Type B pancreatic cell (in vitro differentiated cells): ENCODE measurements around the gene LYSMD4. TPM values are rescaled to one million over a fixed set of nuclear protein-coding genes. Genes with fewer than 3 reads are reported as not detected.
"Not testable (repeated sequence)": the region's sequence is repeated elsewhere in the genome, so short reads cannot be mapped to it uniquely, and the experiment has no call there.

Experiments used
- DNase-seq: peaks from one replicate; pipeline ENCODE4 v3.0.0; 2021; ENCODE audit warnings: mixed read lengths; ENCODE audit not compliant: unreplicated experiment; ENCODE audit errors: extremely low spot score
- H3K27ac Mint-ChIP-seq: 2 replicates; pipeline ENCODE4 v1.8.0; 2021; ENCODE audit warnings: mild to moderate bottlenecking, mixed read lengths
- H3K27me3 Mint-ChIP-seq: 2 replicates; pipeline ENCODE4 v1.8.0; 2021; ENCODE audit warnings: mixed read lengths
- H3K36me3 Mint-ChIP-seq: 2 replicates; pipeline ENCODE4 v1.8.0; 2021; ENCODE audit warnings: mixed read lengths
- H3K4me1 Mint-ChIP-seq: one replicate; pipeline ENCODE4 v1.8.0; 2021; ENCODE audit warnings: mixed read lengths; ENCODE audit not compliant: unreplicated experiment
- H3K4me3 Mint-ChIP-seq: 2 replicates; pipeline ENCODE4 v1.8.0; 2021; ENCODE audit warnings: mild to moderate bottlenecking, mixed read lengths
- H3K9me3 Mint-ChIP-seq: 2 replicates; pipeline ENCODE4 v1.8.0; 2021; ENCODE audit warnings: mixed read lengths
- total RNA-seq: library from RNA; stranded (reverse); gene quantifications from 2 replicates; pipeline ENCODE4 v1.2.1, GENCODE V29; 2021; ENCODE audit warnings: low replicate concordance
- TF ChIP-seq, protein P1 (sequence below): fragments of 200-600 bp; sonication (generic); conservative IDR thresholded peaks from 2 replicates; pipeline ENCODE4 v1.5.0; 2021; ENCODE audit warnings: antibody characterized with exemption, mild to moderate bottlenecking

The LYSMD4 gene
- total RNA-seq, 1 donor from 2014 or later = 16.9 TPM

DNA sequence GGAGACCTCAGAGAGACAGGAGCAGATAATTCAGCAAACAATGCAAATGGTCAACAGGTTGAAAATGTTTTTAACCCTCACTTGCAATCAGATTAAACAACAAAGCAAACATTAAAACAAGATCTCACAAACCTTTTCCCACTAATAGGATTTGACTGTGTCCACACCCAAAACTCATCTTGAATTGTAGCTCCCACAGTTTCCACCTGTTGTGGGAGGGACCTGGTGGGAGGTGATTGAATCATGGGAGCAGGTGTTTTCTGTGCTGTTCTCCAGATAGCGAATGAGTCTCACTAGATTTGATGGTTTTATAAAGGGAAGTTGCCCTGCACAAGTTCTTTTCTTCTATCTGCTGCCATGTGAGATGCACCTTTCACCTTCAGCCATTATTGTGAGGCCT, 1.3 kb upstream of the LYSMD4 start:
- Mint-ChIP-seq H3K4me1 (peaks cover 24% of the 10 kb centered on the region), H3K9me3 (no peaks in the 10 kb centered on the region), H3K4me3 (peak overlapping the region; percentile 59), H3K27ac (peak overlapping the region; percentile 63), H3K36me3 (peaks cover 4% of the 10 kb centered on the region), H3K27me3 (no peaks in the 10 kb centered on the region)
- TF ChIP-seq, protein P1, sequence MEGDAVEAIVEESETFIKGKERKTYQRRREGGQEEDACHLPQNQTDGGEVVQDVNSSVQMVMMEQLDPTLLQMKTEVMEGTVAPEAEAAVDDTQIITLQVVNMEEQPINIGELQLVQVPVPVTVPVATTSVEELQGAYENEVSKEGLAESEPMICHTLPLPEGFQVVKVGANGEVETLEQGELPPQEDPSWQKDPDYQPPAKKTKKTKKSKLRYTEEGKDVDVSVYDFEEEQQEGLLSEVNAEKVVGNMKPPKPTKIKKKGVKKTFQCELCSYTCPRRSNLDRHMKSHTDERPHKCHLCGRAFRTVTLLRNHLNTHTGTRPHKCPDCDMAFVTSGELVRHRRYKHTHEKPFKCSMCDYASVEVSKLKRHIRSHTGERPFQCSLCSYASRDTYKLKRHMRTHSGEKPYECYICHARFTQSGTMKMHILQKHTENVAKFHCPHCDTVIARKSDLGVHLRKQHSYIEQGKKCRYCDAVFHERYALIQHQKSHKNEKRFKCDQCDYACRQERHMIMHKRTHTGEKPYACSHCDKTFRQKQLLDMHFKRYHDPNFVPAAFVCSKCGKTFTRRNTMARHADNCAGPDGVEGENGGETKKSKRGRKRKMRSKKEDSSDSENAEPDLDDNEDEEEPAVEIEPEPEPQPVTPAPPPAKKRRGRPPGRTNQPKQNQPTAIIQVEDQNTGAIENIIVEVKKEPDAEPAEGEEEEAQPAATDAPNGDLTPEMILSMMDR = no peak
- DNase-seq = no peak

DNA sequence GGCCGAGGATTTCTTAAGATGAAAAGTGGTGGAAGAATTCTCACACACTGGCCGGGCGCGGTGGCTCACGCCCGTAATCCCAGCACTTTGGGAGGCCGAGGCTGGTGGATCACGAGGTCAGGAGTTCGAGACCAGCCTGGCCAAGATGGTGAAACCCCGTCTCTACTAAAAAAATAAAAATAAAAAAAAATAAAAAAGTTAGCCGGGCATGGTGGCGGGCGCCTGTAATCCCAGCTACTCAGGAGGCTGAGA, 729 bp upstream of the LYSMD4 start:
- not testable (repeated sequence) for H3K36me3 Mint-ChIP-seq, H3K9me3 Mint-ChIP-seq, DNase-seq, H3K27me3 Mint-ChIP-seq
- H3K27ac Mint-ChIP-seq = peak overlapping the region; percentile 89
- H3K4me1 Mint-ChIP-seq = peaks cover 25% of the 10 kb centered on the region
- peak overlapping the region; percentile 87 for H3K4me3 Mint-ChIP-seq

DNA sequence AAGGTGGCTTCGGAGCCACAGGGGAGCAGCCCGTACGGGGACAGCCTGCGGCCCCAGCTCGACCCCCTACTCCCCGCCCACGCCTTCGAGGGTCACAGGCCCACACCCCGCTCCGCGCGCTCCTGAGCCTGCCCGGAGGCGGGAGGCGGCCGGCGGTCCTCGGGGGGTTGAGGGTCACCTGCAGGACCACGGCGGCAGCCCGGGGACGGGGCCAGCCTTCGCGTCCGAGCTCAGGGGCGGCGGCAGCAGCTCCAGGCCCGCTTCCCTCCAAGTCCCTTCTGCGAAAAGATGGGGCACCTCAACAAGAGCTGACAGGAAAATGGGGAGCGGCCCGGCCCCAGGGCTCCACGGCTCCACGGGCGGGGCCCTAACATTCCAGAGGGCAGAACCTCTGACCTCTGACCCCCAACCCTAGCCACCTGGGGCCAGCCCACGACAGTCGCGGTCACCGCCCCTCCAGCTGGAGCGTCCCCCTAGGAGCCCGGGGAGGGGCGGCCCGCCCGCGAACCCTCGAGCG, 428 bp downstream of the LYSMD4 start:
- H3K27ac Mint-ChIP-seq = peak overlapping the region; percentile 86
- TF ChIP-seq, protein P1 = no peak
- H3K4me1 Mint-ChIP-seq = peaks cover 25% of the 10 kb centered on the region
- no peaks in the 10 kb centered on the region for H3K9me3 Mint-ChIP-seq
- H3K36me3 Mint-ChIP-seq = peaks cover 4% of the 10 kb centered on the region
- peak overlapping the region; percentile 94 for H3K4me3 Mint-ChIP-seq
- no peak for DNase-seq
- H3K27me3 Mint-ChIP-seq = no peaks in the 10 kb centered on the region

DNA sequence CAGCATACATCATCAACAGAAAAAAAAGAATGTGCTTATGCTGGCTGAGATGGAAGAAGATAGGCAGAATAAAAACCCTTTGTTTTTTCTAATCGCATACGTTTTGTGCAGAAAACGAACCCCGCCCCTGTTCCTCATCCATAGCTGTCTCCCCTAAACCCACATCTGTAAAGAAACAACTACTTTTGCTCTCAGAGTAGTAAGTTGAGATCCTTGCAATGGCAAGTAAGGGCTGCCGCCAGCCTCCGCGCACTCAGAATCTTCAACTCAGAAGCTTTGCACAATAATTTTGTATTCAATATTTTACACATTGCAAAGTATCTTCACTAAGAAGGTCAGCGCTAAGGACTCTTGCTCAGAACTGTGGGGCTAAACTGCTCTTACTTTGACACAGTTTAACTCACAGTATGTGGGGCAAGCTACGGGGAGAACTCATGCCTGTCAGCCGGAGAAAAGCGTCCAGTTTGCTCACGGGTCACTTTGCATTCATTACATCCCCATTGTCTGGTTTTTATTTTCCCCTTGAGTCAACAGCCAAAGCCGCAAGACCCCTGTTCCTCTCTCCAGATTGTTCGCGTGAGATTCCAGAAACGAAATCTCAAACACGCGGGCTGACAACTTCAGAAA, 1.0 kb downstream of the LYSMD4 start:
- Mint-ChIP-seq H3K4me1 (peaks cover 25% of the 10 kb centered on the region), H3K9me3 (no peaks in the 10 kb centered on the region), H3K36me3 (peaks cover 4% of the 10 kb centered on the region), H3K4me3 (peak overlapping the region; percentile 94), H3K27ac (peak overlapping the region; percentile 86), H3K27me3 (no peaks in the 10 kb centered on the region)
- TF ChIP-seq, protein P1 = no peak
- DNase-seq = no peak

DNA sequence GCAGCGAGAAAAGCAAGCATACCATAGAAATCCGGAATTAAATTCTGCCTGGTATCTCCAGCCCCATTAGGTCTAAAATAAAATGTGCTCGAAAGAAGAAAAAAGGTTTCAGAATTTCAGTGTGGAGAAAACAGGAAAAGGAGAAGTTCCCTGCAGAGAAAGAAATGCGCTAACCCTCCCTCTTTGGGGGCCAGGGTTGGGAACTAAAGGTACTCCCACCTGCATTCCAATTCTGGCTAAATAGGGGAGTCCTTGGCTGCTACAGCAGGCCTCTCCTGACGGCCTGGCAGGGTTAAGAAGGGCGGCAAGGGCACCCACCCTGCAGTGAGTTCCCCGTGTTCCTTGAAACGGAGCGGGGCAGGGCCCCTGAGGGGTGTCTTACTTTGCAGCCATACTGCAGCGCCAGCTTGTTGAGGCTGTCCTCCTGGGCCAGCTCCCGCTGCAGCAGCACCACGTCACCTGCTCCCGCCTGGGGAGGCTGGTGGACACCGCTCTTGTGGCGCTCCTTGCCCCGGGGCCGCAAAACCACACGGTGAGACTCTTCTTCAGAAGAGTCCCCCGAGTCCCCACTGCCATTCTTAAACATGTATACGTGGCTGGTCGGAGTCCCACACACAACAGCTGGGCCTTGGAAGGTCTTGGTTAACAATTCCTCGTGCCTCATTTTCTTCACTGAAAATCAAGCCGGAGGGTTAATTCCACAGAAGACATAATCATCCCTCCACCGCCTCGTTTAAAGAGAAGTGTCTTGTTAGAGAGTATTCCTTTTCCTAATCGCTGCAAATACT, 1.7 kb downstream of the LYSMD4 start:
- no peaks in the 10 kb centered on the region for H3K9me3 Mint-ChIP-seq
- peak overlapping the region; percentile 94 for H3K4me3 Mint-ChIP-seq
- H3K36me3 Mint-ChIP-seq = peaks cover 7% of the 10 kb centered on the region
- TF ChIP-seq, protein P1 = no peak
- DNase-seq = no peak
- H3K27ac Mint-ChIP-seq = peak overlapping the region; percentile 86
- H3K27me3 Mint-ChIP-seq = no peaks in the 10 kb centered on the region
- H3K4me1 Mint-ChIP-seq = peaks cover 25% of the 10 kb centered on the region

DNA sequence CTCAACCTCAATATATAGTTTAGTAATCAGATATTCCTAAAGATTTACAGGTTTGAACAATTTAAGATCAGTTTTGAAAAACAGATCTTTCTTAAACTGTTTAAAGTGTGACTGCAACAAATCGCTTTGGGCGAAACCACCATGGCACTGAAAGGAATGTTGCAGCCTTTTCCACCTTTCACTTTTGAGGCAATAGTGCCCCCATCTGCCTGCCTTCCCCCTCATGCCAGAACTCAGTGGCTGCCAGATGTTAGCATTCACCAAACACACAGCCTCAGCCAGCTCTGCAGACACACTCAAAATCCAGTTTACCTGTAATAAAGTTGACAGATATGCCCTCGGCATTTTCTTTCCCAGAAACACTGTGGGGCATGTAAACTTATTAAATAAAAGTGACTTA, 3.3 kb downstream of the LYSMD4 start:
- Mint-ChIP-seq H3K27ac (no peak overlapping the region), H3K36me3 (peaks cover 13% of the 10 kb centered on the region), H3K4me3 (no peak overlapping the region), H3K9me3 (no peaks in the 10 kb centered on the region), H3K4me1 (peaks cover 25% of the 10 kb centered on the region), H3K27me3 (no peaks in the 10 kb centered on the region)
- TF ChIP-seq, protein P1 = peak; percentile 54
- DNase-seq = no peak
